Amniotic stem cell (primary cell): ENCODE results near the gene C12orf42.
"Not testable (repeated sequence)": the region's sequence is repeated elsewhere in the genome, so short reads cannot be mapped to it uniquely, and the experiment has no call there.

Experiments
- DNase-seq: peaks from one replicate; lab custom pipeline; 2025; lab: John Stamatoyannopoulos, UW

C12orf42 gene

DNA sequence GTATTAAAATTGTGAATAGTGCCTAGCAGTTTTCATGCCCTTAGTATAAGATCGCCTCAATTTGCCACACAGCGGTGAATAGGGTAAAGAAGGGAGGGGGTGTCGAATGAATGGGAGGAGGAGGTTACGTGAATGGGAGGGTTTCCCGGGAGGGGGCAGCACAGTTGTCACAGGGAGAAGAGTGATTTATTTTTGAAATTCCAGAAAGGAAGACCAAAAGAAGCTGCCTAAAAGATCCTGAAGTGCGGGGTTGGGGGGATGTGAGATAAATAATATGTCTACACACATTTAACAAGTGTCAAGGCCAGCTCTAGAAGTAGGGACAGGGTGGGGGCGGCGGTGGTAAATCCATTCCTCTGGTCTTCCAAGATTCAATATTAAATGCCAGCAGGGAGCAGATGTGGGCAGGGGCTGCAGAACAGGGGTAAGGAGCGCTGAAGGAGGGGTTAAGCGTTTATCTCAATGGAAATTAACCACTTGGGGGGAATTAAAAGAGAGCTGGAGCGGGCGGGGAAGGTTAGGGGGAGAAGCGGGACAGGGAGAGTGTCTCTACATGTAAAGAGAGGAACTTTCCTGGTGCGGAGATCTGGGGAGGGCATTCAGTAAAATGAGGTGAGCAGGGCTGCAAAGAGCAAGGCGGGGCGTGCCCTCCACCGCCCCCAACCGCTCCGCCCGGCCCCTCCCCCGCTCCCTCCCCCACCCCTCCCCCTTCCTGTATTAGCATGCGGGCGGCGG, 867 bp downstream of the C12orf42 start:
- DNase-seq = no peak

GRCh38 chr12:103494051-103494733, 1.6 kb downstream of the C12orf42 start:
- no peak for DNase-seq

DNA sequence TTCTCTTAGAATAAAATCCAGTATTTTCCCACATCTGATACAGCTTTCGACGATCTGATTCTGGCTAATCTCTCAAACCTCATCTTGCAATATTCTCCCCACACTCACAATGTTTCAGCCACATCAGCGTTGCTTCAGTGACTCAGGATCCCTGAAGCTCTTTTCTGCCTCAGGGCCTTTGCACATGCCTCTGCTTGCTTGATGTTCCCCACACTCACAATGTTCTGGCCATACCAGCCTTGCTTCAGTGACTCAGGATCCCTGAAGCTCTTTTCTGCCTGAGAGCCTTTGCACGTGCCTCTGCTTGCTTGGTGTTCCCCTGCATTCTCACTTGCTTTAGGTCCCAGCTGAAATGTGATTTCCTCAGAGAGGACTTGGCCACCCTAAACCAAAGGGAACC, 2.6 kb downstream of the C12orf42 start:
- DNase-seq = no peak

DNA sequence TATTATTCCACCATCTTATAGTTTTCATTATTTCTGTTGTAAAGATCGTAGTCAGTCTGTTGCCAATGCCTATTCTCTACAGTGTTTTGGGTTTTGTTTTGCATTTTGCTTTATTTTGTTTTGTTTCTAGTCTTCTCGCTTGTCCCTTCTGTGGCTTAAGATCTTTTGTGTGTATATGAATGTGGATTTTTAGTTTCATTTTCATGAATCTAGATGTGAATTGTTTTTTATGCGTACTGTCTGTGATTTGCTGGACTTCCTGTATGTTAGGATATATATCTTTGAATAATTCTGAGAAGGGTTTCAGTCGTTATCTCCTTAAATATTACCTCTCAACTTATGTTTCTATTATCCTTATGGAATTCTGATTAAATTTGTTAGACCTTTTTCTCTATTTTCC, 13.4 kb downstream of the C12orf42 start:
- no peak for DNase-seq

DNA sequence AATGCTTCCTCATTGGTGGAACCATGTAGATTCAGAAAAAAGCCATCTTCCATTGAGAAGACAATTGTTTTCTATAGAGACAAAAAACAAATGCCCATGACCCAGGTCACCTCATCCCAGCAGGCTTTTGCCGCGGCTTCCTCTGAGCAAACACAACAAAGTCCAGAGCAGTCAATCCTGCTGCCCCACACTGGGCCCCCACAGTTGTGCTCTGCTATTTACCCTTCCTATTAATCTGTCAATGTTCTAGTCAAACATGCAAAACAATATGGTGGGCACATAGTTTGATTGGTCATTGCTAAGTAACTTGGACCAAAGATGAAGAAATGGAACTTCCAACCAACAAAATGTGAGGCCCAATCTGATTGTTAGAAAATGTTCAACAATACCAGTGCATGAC, 20.7 kb downstream of the C12orf42 start:
- DNase-seq = no peak

DNA sequence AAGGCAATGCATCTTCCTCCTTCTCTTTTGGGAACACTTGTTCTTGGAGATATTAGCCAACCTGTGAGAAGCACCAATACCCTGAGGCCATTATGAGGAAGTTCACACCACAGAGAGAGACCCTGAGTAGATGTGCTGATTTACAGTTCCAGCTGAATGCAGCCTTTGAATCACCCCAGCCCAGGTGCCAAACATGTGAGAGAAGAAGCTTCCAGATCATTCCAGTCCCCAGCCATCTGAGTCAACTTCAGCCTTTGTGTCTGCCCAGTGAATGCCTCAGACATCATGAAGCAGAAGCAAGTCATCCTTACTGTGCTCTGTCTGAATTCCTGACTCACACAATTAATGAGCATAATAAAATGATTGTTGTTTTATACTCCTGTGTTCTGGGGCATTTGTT, 25.1 kb downstream of the C12orf42 start:
- DNase-seq = no peak

DNA sequence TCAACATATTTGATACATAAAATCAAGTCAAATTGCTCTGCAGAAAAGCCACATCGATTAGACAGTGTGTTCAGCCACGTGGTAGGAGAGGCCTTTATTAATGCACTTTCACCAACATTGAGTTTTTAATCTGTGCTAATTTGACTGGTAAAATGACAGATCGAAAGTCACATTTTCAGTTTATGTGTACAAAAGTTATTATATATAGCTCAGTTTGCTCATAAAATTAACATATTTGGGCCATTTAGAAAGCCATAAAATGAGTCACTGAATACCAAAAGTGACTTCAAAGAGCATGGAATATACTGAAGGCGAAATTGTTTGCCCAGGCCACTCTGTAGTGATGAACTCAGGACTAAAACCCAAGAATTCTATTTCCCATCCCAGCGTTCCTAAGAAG, 26.0 kb downstream of the C12orf42 start:
- no peak for DNase-seq

DNA sequence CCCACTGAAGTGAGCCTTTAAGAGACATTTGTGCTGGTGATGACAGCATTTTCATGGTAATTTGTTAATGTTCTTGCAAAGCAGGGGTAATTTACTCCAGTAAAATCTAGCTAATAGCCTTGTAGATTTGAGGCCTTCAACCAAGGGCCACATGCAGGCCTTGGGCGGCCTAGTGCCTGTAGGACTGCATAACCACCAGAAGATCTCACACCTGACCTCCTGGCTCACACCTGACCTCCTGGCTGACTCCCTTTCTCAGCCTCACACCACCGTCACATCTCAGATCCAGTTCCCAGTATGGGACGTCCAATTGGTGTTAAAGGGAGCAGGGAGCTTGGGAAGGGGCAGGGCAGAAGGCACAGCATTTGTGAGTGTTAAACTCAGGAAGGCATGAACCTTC, 26.9 kb downstream of the C12orf42 start:
- no peak for DNase-seq

GRCh38 chr12:103462675-103463074, 33.1 kb downstream of the C12orf42 start:
- DNase-seq = no peak

DNA sequence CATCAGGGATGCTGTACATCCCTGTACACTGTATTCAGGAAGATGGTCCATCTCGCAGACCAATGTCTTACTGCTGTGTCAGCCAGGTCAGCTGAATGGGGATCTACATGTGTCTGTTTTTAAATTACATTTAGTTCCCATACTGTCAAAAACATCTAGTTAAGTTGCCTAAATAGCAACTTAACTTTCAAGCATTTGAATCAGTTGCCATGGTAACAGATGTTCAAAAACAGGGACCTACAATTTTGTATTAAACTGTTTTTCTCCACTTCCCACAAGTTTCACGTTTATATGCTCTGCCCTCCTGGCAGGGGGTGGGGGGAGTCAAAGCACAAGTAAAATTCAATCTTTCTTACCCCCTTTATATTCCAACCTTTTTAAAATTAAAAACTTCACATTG, 38.3 kb downstream of the C12orf42 start:
- DNase-seq = no peak

DNA sequence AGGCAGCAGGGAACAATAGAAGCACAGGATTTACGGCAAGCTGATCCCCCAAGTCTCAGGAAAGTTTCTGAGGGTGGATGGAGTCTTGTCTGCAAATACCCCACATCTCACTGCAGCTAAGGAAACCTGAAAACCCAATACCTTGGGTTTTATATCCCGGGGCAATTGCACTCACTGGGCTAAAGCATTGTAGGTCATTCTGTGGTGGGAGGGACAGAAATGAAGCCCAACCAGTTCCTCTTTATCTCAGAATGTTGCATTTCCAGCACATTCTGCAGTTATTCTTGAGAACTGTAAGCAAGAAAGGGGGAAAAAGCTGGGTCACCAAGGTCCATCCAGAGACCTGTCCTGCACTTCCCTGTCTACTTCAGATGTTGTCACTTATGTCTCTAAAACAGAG, 39.8 kb downstream of the C12orf42 start:
- DNase-seq = no peak

DNA sequence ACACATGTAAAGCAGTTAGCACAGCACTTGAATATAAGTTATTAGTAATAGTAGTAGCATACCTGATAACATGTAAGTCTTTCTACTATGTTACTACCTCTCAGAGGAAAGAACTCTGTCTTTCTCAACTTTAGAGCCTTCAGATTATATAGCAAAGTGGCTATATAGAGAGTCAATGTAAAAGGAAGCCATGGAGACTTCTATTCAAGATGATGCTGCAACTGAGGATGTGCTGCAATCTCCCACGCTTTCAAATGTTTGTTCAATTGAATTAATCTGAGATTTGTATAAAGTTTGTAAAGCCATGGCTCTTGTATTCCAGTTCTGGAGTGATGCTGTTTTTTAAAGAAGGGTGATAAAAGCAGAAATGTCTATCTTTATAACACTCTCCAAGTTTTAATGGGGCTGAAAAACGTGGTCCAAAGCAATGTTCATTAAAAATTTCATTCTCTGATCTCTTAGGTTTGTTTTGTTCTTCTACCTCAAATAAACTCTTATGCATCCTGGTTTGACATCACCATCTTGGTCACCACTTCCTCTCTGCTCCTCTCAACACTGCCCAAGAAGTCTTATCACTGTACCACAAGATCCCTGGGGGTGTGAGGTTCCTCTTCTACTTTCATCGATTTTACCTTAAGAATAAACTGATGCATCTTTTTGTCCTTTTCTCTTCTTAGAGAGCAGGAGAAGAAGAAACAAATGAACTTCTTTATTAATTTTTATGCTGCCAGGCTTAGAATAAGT, 40.6 kb downstream of the C12orf42 start:
- DNase-seq = no peak

DNA sequence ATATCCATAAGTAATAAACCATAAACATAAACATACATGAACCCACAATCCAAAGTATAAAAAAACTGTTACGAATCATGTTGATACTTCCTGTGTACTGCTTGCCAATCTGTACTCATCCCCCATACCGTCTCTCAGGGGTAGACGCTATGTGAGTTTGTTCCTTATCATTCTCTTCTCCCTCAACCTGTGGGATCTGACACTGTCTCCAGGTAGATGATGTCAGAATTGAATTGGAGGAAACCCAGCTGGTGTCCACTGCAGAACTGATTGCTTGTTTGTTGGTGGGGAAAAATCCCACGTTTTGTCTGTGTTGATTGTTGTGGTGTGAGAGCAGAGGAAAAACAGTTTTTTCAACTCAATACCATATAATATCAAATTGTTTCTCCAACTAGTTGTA, 50.8 kb downstream of the C12orf42 start:
- DNase-seq = no peak

- no peak for DNase-seq
Observed at GRCh38 chr12:103442822-103443221, 52.9 kb downstream of the C12orf42 start.

GRCh38 chr12:103442182-103442555, 53.6 kb downstream of the C12orf42 start:
- DNase-seq = no peak

DNA sequence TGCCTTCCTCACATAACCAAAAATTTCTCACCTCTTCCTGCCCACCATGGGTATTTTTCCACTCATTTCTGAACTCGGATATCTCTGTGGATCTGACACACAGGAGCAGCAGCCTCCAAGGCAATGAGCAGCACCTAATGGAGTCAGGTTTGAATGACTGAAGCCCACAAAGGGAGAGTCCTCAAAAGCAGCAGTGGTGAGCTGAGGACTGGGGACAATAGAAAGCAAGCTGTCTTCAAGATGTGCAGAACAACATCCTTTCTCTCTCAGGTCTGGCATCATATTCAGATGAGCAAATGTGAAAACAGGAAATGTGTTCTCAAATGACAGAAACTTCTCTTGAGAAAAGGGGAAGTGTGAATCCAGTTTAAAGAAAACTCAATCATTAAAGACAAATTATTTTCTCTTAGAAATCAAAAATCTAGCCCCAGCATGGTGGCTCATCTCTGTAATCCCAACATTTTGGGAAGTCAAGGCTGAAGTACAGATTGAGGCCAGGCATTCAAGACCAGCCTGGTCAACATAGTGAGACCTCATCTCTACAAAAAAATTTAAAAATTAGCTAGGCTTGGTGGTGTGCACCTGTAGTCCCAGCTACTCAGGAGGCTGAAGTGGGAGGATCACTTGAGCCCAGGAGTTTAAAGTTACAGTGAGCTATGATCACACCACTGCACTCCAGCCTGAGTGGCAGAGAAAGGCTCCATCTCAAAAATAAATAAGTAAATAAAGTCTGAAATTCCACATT, 54.2 kb downstream of the C12orf42 start:
- DNase-seq = no peak

GRCh38 chr12:103434165-103435105, 61.3 kb downstream of the C12orf42 start:
- not testable (repeated sequence) for DNase-seq

- no peak for DNase-seq
Observed at GRCh38 chr12:103431950-103432349, 63.8 kb downstream of the C12orf42 start.

- DNase-seq = no peak
Observed at GRCh38 chr12:103431387-103431786, 64.4 kb downstream of the C12orf42 start.

DNA sequence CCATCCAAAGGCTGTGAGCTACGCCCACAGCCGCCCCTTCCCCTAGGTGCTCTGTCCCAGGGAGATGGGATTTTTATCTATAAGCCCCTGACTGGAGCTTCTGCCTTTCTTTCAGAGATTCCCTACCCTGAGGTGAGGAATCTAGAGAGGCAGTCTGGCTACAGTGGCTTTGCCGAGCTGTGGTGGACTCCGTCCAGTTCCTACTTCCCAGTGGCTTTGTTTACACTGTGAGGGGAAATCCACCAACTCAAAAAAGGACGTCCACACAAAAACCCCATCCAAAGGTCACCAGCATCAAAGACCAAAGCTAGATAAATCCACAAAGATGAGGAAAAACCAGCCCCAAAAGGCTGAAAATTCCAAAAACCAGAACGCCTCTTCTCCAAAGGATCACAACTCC, 70.1 kb downstream of the C12orf42 start:
- DNase-seq = not testable (repeated sequence)
